ENCODE data around the gene PDE1C.

The PDE1C gene

DNA sequence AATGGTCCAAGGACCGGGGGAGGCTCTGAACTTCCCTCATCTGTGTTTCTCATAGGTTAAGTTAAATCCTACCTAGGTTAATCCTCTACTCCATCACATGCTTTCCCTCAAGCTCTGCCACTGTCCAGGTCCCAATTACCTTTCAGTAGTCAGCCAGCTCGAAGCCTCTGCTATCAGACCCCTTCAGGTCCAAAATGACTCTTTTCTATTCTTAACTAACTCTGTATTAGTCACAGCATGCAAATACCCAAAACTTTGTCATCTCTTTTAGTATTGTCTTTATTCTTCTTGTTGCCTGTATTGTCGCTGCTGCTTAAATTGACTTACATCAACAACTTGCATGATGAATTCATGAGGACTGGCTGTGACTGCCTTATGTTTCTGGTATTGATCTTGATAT is 367.9 kb downstream of the PDE1C start:
- H3K27ac Mint-ChIP-seq: no peak overlapping the region
- H3K27me3 Mint-ChIP-seq (ENCODE audit: low read depth): peaks cover 4% of the 10 kb centered on the region
- H3K4me3 Mint-ChIP-seq: no peak overlapping the region
- TF ChIP-seq, protein P1, sequence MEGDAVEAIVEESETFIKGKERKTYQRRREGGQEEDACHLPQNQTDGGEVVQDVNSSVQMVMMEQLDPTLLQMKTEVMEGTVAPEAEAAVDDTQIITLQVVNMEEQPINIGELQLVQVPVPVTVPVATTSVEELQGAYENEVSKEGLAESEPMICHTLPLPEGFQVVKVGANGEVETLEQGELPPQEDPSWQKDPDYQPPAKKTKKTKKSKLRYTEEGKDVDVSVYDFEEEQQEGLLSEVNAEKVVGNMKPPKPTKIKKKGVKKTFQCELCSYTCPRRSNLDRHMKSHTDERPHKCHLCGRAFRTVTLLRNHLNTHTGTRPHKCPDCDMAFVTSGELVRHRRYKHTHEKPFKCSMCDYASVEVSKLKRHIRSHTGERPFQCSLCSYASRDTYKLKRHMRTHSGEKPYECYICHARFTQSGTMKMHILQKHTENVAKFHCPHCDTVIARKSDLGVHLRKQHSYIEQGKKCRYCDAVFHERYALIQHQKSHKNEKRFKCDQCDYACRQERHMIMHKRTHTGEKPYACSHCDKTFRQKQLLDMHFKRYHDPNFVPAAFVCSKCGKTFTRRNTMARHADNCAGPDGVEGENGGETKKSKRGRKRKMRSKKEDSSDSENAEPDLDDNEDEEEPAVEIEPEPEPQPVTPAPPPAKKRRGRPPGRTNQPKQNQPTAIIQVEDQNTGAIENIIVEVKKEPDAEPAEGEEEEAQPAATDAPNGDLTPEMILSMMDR (IDR thresholded peaks at IDR 0.05; ENCODE audit: unreplicated experiment in 3 of 3): no peak
- H3K36me3 Mint-ChIP-seq (ENCODE audit: low read depth): no peaks in the 10 kb centered on the region
- H3K4me1 Mint-ChIP-seq: no peaks in the 10 kb centered on the region
- H3K9me3 Mint-ChIP-seq: no peaks in the 10 kb centered on the region

All from nephron (organoid).